Fibroblast of skin of left biceps (primary cell): ENCODE measurements around the gene SLC16A10.
"Not testable (repeated sequence)": the region's sequence is repeated elsewhere in the genome, so short reads cannot be mapped to it uniquely, and the experiment has no call there.

Source experiments
- DNase-seq, 2 experiments: peaks; one replicate each; pipeline ENCODE4 v3.0.0-alpha.2; 2013; ENCODE audit warnings: low read depth in 2 of 2

Gene SLC16A10

GRCh38 chr6:111184827-111185532 is 97.7 kb downstream of the SLC16A10 start:
- no peak for DNase-seq

GRCh38 chr6:111185954-111186353 is 98.7 kb downstream of the SLC16A10 start:
- no peak for DNase-seq

- no peak for DNase-seq
Measured at GRCh38 chr6:111187874-111188273, 100.6 kb downstream of the SLC16A10 start.

- DNase-seq: not testable (repeated sequence)
Measured at GRCh38 chr6:111189666-111190210, 102.4 kb downstream of the SLC16A10 start.

GRCh38 chr6:111190637-111191036 is 103.3 kb downstream of the SLC16A10 start:
- DNase-seq: no peak

GRCh38 chr6:111191136-111191535 is 103.8 kb downstream of the SLC16A10 start:
- not testable (repeated sequence) for DNase-seq

- DNase-seq: no peak
Measured at GRCh38 chr6:111192911-111193555, 105.7 kb downstream of the SLC16A10 start.

GRCh38 chr6:111195656-111196055 is 108.4 kb downstream of the SLC16A10 start:
- no peak for DNase-seq

- no peak for DNase-seq
Measured at GRCh38 chr6:111198841-111199240, 111.5 kb downstream of the SLC16A10 start.

- no peak for DNase-seq
Measured at GRCh38 chr6:111199935-111200334, 112.6 kb downstream of the SLC16A10 start.

- no peak for DNase-seq
Measured at GRCh38 chr6:111200350-111201243, 113.3 kb downstream of the SLC16A10 start.

- no peak for DNase-seq
Measured at GRCh38 chr6:111201244-111201554, 113.9 kb downstream of the SLC16A10 start.

GRCh38 chr6:111201764-111202163 is 114.5 kb downstream of the SLC16A10 start:
- DNase-seq: no peak

GRCh38 chr6:111203539-111203938 is 116.2 kb downstream of the SLC16A10 start:
- not testable (repeated sequence) for DNase-seq

- no peak for DNase-seq
Measured at GRCh38 chr6:111204305-111204704, 117.0 kb downstream of the SLC16A10 start.

- DNase-seq: no peak
Measured at GRCh38 chr6:111204881-111205280, 117.6 kb downstream of the SLC16A10 start.

GRCh38 chr6:111205502-111205901 is 118.2 kb downstream of the SLC16A10 start:
- DNase-seq: no peak

GRCh38 chr6:111207141-111207858 is 120.0 kb downstream of the SLC16A10 start:
- no peak for DNase-seq

- DNase-seq: no peak
Measured at GRCh38 chr6:111208933-111209332, 121.6 kb downstream of the SLC16A10 start.

- peak in 1 of 2 experiments; percentile 33 for DNase-seq
Measured at GRCh38 chr6:111210194-111210728, 123.0 kb downstream of the SLC16A10 start.

GRCh38 chr6:111211411-111212030 is 124.2 kb downstream of the SLC16A10 start:
- DNase-seq: no peak
